ENCODE results near the gene TGFBR2. TPM values are rescaled to one million over a fixed set of nuclear protein-coding genes. Genes with fewer than 3 reads are reported as not detected.

Gene TGFBR2
- total and polyA plus RNA-seq, 10 donors, result 18.2 to 322 (median 239) TPM

- Histone ChIP-seq H3K36me3 (no peaks in the 10 kb centered on the region), H3K4me1 (peaks cover 29 to 72% (median 52%) of the 10 kb centered on the region in 6 donors), H3K9me3 (no peaks in the 10 kb centered on the region), H3K27me3 (replicated peaks in 1 of 7) (no peaks in the 10 kb centered on the region), H3K4me3 (no peak overlapping the region), H3K27ac (peak overlapping the region in 1 of 8 donors; percentile 6)
- intact Hi-C loops (cut with DNase I; ENCODE audit: low total_unique reads), result no loop called here
- WGBS, 5 donors, result 67 to 92% (median 86%) methylated on average over 2 of the region's 2 CpGs
- TF ChIP-seq POLR2A (IDR thresholded peaks at IDR 0.05) (no peak), CTCF (IDR thresholded peaks at IDR 0.05 in 8 of 11, conservative IDR thresholded peaks at IDR 0.05 in 3 of 11) (no peak), POLR2AphosphoS5 (IDR thresholded peaks at IDR 0.05) (no peak)
- DNase-seq, result no peak
Observed at GRCh38 chr3:30600572-30600971, 5.8 kb upstream of the TGFBR2 start.

GRCh38 chr3:30602946-30603345 lies 3.5 kb upstream of the TGFBR2 start:
- DNase-seq, result no peak
- Histone ChIP-seq H3K4me1 (peaks cover 34 to 71% (median 51%) of the 10 kb centered on the region in 6 donors), H3K9me3 (no peaks in the 10 kb centered on the region), H3K4me3 (no peak overlapping the region), H3K27me3 (replicated peaks in 1 of 7) (no peaks in the 10 kb centered on the region), H3K36me3 (no peaks in the 10 kb centered on the region), H3K27ac (peak overlapping the region in 7 of 8 donors; percentile 50 to 100 (median 100))
- intact Hi-C loops (cut with DNase I; ENCODE audit: low total_unique reads), result no loop called here
- 30 to 45% (median 39%) methylated on average over 4 of the region's 4 CpGs for WGBS, 5 donors
- no peak for TF ChIP-seq POLR2A (IDR thresholded peaks at IDR 0.05)
- no peak for TF ChIP-seq POLR2AphosphoS5 (IDR thresholded peaks at IDR 0.05)
- no peak for TF ChIP-seq CTCF (IDR thresholded peaks at IDR 0.05 in 8 of 11, conservative IDR thresholded peaks at IDR 0.05 in 3 of 11)

- Histone ChIP-seq H3K27me3 (replicated peaks in 1 of 7) (no peaks in the 10 kb centered on the region), H3K4me1 (peaks cover 29 to 71% (median 43%) of the 10 kb centered on the region in 6 donors), H3K9me3 (no peaks in the 10 kb centered on the region), H3K36me3 (no peaks in the 10 kb centered on the region), H3K27ac (peak overlapping the region; percentile 68 to 100 (median 100)), H3K4me3 (peak overlapping the region in 1 of 8 donors; percentile 88)
- 19 to 36% (median 32%) methylated on average over 3 of the region's 3 CpGs for WGBS, 5 donors
- no peak for DNase-seq
- intact Hi-C loops (cut with DNase I; ENCODE audit: low total_unique reads), result no loop called here
- TF ChIP-seq POLR2A (IDR thresholded peaks at IDR 0.05), result no peak
- no peak for TF ChIP-seq POLR2AphosphoS5 (IDR thresholded peaks at IDR 0.05)
- no peak for TF ChIP-seq CTCF (IDR thresholded peaks at IDR 0.05 in 8 of 11, conservative IDR thresholded peaks at IDR 0.05 in 3 of 11)
Observed at GRCh38 chr3:30604093-30604492, 2.3 kb upstream of the TGFBR2 start.

GRCh38 chr3:30604558-30604957 lies 1.8 kb upstream of the TGFBR2 start:
- WGBS, 5 donors, result 25 to 44% (median 32%) methylated on average over 5 of the region's 5 CpGs
- Histone ChIP-seq H3K27ac (peak overlapping the region; percentile 68 to 100 (median 100)), H3K36me3 (no peaks in the 10 kb centered on the region), H3K4me3 (peak overlapping the region in 1 of 8 donors; percentile 88), H3K27me3 (replicated peaks in 1 of 7) (no peaks in the 10 kb centered on the region), H3K9me3 (no peaks in the 10 kb centered on the region), H3K4me1 (peaks cover 29 to 74% (median 45%) of the 10 kb centered on the region in 6 donors)
- intact Hi-C loops (cut with DNase I; ENCODE audit: low total_unique reads), result no loop called here
- DNase-seq, result no peak
- TF ChIP-seq POLR2AphosphoS5 (IDR thresholded peaks at IDR 0.05), result no peak
- no peak for TF ChIP-seq POLR2A (IDR thresholded peaks at IDR 0.05)
- TF ChIP-seq CTCF (IDR thresholded peaks at IDR 0.05 in 8 of 11, conservative IDR thresholded peaks at IDR 0.05 in 3 of 11), result no peak
